Testis (tissue), 2 donors: Measurements from ENCODE around the gene TRRAP.

Source experiments
- POLR2A ChIP-seq: fragments of 450-650 bp; IDR thresholded peaks from one replicate; pipeline ENCODE4 v1.6.1; 2017; ENCODE audit warnings: antibody characterized with exemption, mild to moderate bottlenecking, moderate library complexity
- TF ChIP-seq, protein P1 (sequence below), 3 experiments: fragments of 450-650 bp in 2 of 3; fragments of 200-600 bp in 1 of 3; sonication (generic) in 1 of 3; IDR thresholded peaks; one replicate each; pipeline ENCODE4 v1.5.1; 2016 to 2019; ENCODE audit warnings: antibody characterized with exemption in 3 of 3, mild to moderate bottlenecking in 2 of 3, moderate library complexity in 1 of 3

DNA sequence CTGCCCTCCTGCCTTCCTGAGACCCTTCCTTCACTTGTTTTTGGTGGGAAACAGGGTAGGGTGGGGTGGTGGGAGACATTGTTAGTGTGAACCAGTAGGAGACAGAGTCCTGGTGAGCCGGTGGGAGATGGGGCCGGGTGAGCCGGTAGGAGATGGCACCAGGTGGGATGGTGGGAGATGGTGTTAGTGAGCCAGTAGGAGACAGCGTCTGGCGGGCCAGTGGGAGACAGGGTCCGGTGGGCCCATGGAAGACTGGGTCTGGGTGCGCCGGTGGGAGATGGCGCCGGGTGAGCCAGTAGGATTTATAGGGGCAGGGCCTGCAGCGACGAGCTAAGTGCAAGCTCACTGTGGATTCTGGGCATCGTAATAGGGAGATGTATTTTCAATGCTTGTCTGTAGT is 116.8 kb downstream of the TRRAP start:
- TF ChIP-seq POLR2A, result no peak
- TF ChIP-seq, protein P1, sequence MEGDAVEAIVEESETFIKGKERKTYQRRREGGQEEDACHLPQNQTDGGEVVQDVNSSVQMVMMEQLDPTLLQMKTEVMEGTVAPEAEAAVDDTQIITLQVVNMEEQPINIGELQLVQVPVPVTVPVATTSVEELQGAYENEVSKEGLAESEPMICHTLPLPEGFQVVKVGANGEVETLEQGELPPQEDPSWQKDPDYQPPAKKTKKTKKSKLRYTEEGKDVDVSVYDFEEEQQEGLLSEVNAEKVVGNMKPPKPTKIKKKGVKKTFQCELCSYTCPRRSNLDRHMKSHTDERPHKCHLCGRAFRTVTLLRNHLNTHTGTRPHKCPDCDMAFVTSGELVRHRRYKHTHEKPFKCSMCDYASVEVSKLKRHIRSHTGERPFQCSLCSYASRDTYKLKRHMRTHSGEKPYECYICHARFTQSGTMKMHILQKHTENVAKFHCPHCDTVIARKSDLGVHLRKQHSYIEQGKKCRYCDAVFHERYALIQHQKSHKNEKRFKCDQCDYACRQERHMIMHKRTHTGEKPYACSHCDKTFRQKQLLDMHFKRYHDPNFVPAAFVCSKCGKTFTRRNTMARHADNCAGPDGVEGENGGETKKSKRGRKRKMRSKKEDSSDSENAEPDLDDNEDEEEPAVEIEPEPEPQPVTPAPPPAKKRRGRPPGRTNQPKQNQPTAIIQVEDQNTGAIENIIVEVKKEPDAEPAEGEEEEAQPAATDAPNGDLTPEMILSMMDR (IDR thresholded peaks at IDR 0.05), result no peak
